ENCODE data around the gene TMEM179B.
A peak's percentile ranks its signal among the peaks of the same experiment; 100 is the strongest.

The TMEM179B gene

DNA sequence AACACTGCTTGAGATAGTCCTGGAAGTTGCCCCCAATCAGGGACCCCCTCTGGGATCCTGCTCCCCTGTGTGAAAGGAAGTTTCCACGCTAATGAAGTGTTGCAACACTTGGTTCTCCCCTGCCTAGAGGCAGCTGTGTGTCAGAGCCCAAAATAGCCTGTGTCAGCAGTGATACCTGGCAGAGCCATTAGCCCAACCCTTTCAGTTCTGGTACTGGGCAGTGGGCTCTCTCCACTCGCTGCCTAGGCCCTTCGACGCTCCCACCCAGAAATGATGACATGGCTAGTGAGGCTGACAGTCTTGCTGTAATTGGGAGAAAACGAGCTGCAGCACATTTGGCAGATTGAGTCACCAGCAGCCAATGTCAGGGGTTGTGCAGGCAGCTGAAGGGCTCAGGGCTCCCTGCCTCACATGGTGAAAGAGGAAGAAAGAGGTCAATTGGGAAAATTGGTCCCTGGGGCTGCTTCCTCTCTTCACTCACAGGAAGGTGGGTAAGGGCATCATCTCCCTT is 19.5 kb downstream of the TMEM179B start:
- Histone ChIP-seq H3K4me2 (ENCODE audit: low read length) (peak overlapping the region; percentile 85), H3K4me1 (ENCODE audit: control insufficient read depth, low read length) (peaks cover 27% of the 10 kb centered on the region), H3F3A (ENCODE audit: control insufficient read depth, insufficient read depth) (peaks cover 7% of the 10 kb centered on the region; the same call in 1 of the 2 replicates), H3K79me2 (ENCODE audit: control insufficient read depth, low read length) (peaks cover 41% of the 10 kb centered on the region), H4K20me1 (ENCODE audit: control insufficient read depth, insufficient read depth, low read depth, low read length) (peaks cover 9% of the 10 kb centered on the region), H3K4me3 (ENCODE audit: low read length) (peak overlapping the region; percentile 80), H3K27ac (ENCODE audit: low read depth, low read length) (no peak overlapping the region), H3K9me2 (replicated peaks; ENCODE audit: control insufficient read depth, low read length) (no peaks in the 10 kb centered on the region), H3K27me3 (ENCODE audit: control insufficient read depth, low read length) (no peaks in the 10 kb centered on the region), H3K9me3 (ENCODE audit: control insufficient read depth, insufficient read depth, low read length) (no peaks in the 10 kb centered on the region), H3K36me3 (ENCODE audit: control insufficient read depth, low read length) (peaks cover 33% of the 10 kb centered on the region)
- no peak for TF ChIP-seq EZH2phosphoT487 (IDR thresholded peaks at IDR 0.05; ENCODE audit: borderline replicate concordance, low read length)
- TF ChIP-seq, protein P1, sequence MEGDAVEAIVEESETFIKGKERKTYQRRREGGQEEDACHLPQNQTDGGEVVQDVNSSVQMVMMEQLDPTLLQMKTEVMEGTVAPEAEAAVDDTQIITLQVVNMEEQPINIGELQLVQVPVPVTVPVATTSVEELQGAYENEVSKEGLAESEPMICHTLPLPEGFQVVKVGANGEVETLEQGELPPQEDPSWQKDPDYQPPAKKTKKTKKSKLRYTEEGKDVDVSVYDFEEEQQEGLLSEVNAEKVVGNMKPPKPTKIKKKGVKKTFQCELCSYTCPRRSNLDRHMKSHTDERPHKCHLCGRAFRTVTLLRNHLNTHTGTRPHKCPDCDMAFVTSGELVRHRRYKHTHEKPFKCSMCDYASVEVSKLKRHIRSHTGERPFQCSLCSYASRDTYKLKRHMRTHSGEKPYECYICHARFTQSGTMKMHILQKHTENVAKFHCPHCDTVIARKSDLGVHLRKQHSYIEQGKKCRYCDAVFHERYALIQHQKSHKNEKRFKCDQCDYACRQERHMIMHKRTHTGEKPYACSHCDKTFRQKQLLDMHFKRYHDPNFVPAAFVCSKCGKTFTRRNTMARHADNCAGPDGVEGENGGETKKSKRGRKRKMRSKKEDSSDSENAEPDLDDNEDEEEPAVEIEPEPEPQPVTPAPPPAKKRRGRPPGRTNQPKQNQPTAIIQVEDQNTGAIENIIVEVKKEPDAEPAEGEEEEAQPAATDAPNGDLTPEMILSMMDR (IDR thresholded peaks at IDR 0.05; ENCODE audit: low read depth, low read length, poor library complexity, severe bottlenecking), result no peak

DNA sequence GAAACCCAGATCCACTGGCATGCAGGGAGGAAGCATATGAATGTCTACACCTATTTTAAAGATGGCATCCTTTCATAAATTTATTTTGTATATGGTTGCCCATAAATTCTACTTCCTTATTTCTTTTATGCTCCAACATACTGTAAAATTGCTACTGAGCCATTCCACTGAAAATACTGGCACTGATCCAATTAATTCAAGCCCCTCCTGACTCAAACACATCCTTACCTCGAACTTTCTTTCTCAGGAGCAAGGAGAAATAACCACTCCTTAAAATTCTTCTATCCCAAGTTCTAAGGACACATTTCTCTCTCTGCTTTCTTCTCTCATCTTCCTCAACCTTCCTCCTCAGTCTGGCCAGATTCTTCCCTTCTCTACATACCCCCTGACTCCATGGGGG is 23.5 kb downstream of the TMEM179B start:
- Histone ChIP-seq H3K9me3 (ENCODE audit: control insufficient read depth, insufficient read depth, low read length) (no peaks in the 10 kb centered on the region), H3K4me1 (ENCODE audit: control insufficient read depth, low read length) (peaks cover 15% of the 10 kb centered on the region), H3F3A (ENCODE audit: control insufficient read depth, insufficient read depth) (peaks cover 7% of the 10 kb centered on the region; the same call in 1 of the 2 replicates), H4K20me1 (ENCODE audit: control insufficient read depth, insufficient read depth, low read depth, low read length) (no peaks in the 10 kb centered on the region), H3K27ac (ENCODE audit: low read depth, low read length) (no peak overlapping the region), H3K79me2 (ENCODE audit: control insufficient read depth, low read length) (0 out of 2 replicates have a peak, but pooled peaks cover 4% of the 10 kb centered on the region), H3K9me2 (replicated peaks; ENCODE audit: control insufficient read depth, low read length) (no peaks in the 10 kb centered on the region), H3K4me2 (ENCODE audit: low read length) (no peak overlapping the region), H3K27me3 (ENCODE audit: control insufficient read depth, low read length) (no peaks in the 10 kb centered on the region), H3K36me3 (ENCODE audit: control insufficient read depth, low read length) (peaks cover 5% of the 10 kb centered on the region; the same call in 1 of the 2 replicates), H3K4me3 (ENCODE audit: low read length) (no peak overlapping the region)
- TF ChIP-seq, protein P1 (IDR thresholded peaks at IDR 0.05; ENCODE audit: low read depth, low read length, poor library complexity, severe bottlenecking), result no peak
- TF ChIP-seq EZH2phosphoT487 (IDR thresholded peaks at IDR 0.05; ENCODE audit: borderline replicate concordance, low read length), result no peak

DNA sequence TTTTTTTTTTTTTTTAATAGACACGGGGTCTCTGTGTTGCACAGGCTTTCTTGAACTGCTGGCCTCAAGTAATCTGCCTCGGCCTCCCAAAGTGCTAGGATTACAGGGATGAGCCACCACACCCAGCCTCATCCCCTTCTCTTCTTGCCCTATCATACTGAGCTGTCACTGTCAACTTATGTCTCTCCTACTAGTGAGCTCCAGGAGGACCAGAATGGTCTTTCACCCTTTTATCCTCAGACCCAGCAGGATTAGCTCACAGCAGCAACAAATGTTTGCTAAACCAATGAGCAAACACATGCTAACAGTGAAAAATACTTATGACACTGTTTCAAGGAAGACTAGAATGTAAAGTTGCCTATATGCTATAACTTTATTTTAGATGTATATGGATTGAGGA is 24.5 kb downstream of the TMEM179B start:
- H3K36me3 ChIP-seq (ENCODE audit: control insufficient read depth, low read length), result peaks cover 5% of the 10 kb centered on the region; the same call in 1 of the 2 replicates
- no peaks in the 10 kb centered on the region for H3K27me3 ChIP-seq (ENCODE audit: control insufficient read depth, low read length)
- H3K9me3 ChIP-seq (ENCODE audit: control insufficient read depth, insufficient read depth, low read length), result no peaks in the 10 kb centered on the region
- H3K4me2 ChIP-seq (ENCODE audit: low read length), result no peak overlapping the region
- no peak overlapping the region for H3K27ac ChIP-seq (ENCODE audit: low read depth, low read length)
- H3F3A ChIP-seq (ENCODE audit: control insufficient read depth, insufficient read depth), result peaks cover 7% of the 10 kb centered on the region; the same call in 1 of the 2 replicates
- no peaks in the 10 kb centered on the region for H3K9me2 ChIP-seq (replicated peaks; ENCODE audit: control insufficient read depth, low read length)
- H3K4me1 ChIP-seq (ENCODE audit: control insufficient read depth, low read length), result peaks cover 8% of the 10 kb centered on the region
- H3K79me2 ChIP-seq (ENCODE audit: control insufficient read depth, low read length), result no peaks in the 10 kb centered on the region
- no peak overlapping the region for H3K4me3 ChIP-seq (ENCODE audit: low read length)
- H4K20me1 ChIP-seq (ENCODE audit: control insufficient read depth, insufficient read depth, low read depth, low read length), result no peaks in the 10 kb centered on the region
- TF ChIP-seq EZH2phosphoT487 (IDR thresholded peaks at IDR 0.05; ENCODE audit: borderline replicate concordance, low read length), result no peak
- TF ChIP-seq, protein P1 (IDR thresholded peaks at IDR 0.05; ENCODE audit: low read depth, low read length, poor library complexity, severe bottlenecking), result no peak

All from DOHH2 (cell line).